Mesenchymal stem cell (in vitro differentiated cells and primary cell): ENCODE results near the gene MAML1.

ENCODE experiments used
- DNase-seq: peaks from one replicate; pipeline ENCODE4 v3.0.0-alpha.2; 2013
- H2AFZ ChIP-seq: one replicate; pipeline ENCODE4 v1.6.1; 2013; ENCODE audit warnings: low read depth, mild to moderate bottlenecking, control low read depth, inconsistent platforms, low read length, moderate library complexity
- H2AK5ac ChIP-seq: 2 replicates; pipeline ENCODE4 v1.6.1; 2013; ENCODE audit warnings: low read length, moderate library complexity, mild to moderate bottlenecking, inconsistent platforms; ENCODE audit not compliant: severe bottlenecking
- H2BK120ac ChIP-seq: one replicate; pipeline ENCODE4 v1.6.1; 2013; ENCODE audit warnings: low read depth, mild to moderate bottlenecking, inconsistent platforms, low read length, moderate library complexity
- H2BK12ac ChIP-seq, 2 experiments: one replicate each; pipeline ENCODE4 v1.6.1; 2013; ENCODE audit warnings: inconsistent platforms in 2 of 2, low read length in 2 of 2, mild to moderate bottlenecking in 2 of 2, moderate library complexity in 2 of 2, control low read depth in 1 of 2
- H2BK15ac ChIP-seq: one replicate; pipeline ENCODE4 v1.6.1; 2013; ENCODE audit warnings: mild to moderate bottlenecking, low read depth, inconsistent platforms; ENCODE audit not compliant: poor library complexity, severe bottlenecking
- H2BK5ac ChIP-seq: 2 replicates; pipeline ENCODE4 v1.6.1; 2013; ENCODE audit warnings: low read depth, mild to moderate bottlenecking, low read length, control low read depth, inconsistent platforms; ENCODE audit not compliant: poor library complexity, severe bottlenecking
- H3K14ac ChIP-seq, 2 experiments: one replicate each; pipeline ENCODE4 v1.6.1; 2013; ENCODE audit warnings: inconsistent platforms in 2 of 2, low read length in 2 of 2, control low read depth in 1 of 2, mild to moderate bottlenecking in 1 of 2, moderate library complexity in 1 of 2
- H3K18ac ChIP-seq, 2 experiments: one replicate each; pipeline ENCODE4 v1.6.1; 2013; ENCODE audit warnings: inconsistent platforms in 2 of 2, low read length in 2 of 2, control low read depth in 1 of 2, low read depth in 1 of 2, mild to moderate bottlenecking in 1 of 2
- H3K23ac ChIP-seq, 2 experiments: one replicate each; pipeline ENCODE4 v1.6.1; 2013; ENCODE audit warnings: inconsistent platforms in 2 of 2, low read length in 2 of 2, mild to moderate bottlenecking in 2 of 2, moderate library complexity in 2 of 2, control low read depth in 1 of 2
- H3K27ac ChIP-seq: 2 replicates; pipeline ENCODE4 v1.5.1; 2013; ENCODE audit warnings: mild to moderate bottlenecking, moderate library complexity, low read length, control low read depth, inconsistent platforms; ENCODE audit not compliant: poor library complexity, severe bottlenecking
- H3K27me3 ChIP-seq, 2 experiments: 2 replicates each; pipeline versions ENCODE4 v1.6.1 to v1.7.0; 2013; ENCODE audit warnings: low read length in 2 of 2, mild to moderate bottlenecking in 2 of 2, moderate library complexity in 2 of 2, control low read depth in 1 of 2, inconsistent platforms in 1 of 2; ENCODE audit not compliant: control insufficient read depth in 1 of 2, insufficient read depth in 1 of 2
- H3K36me3 ChIP-seq, 2 experiments: 2 replicates each; pipeline versions ENCODE4 v1.6.1 to v1.7.0; 2013; ENCODE audit warnings: low read length in 2 of 2, control low read depth in 1 of 2, inconsistent platforms in 1 of 2, low read depth in 1 of 2, mild to moderate bottlenecking in 1 of 2; ENCODE audit not compliant: insufficient read depth in 2 of 2, control insufficient read depth in 1 of 2
- H3K4ac ChIP-seq, 2 experiments: one replicate each; pipeline ENCODE4 v1.6.1; 2013; ENCODE audit warnings: inconsistent platforms in 2 of 2, low read length in 2 of 2, mild to moderate bottlenecking in 2 of 2, moderate library complexity in 2 of 2, control low read depth in 1 of 2, low read depth in 1 of 2
- H3K4me1 ChIP-seq: 2 replicates; pipeline ENCODE4 v1.6.1; 2013; ENCODE audit warnings: low read depth, low read length, control low read depth; ENCODE audit not compliant: control insufficient read depth, insufficient read depth
- H3K4me2 ChIP-seq: 2 replicates; pipeline ENCODE4 v1.6.1; 2013; ENCODE audit warnings: low read length, mild to moderate bottlenecking, inconsistent platforms; ENCODE audit not compliant: poor library complexity, severe bottlenecking
- H3K4me3 ChIP-seq, 2 experiments: 2 replicates each; pipeline versions ENCODE4 v1.5.1 to v1.7.0; 2013; ENCODE audit warnings: low read length in 2 of 2, mild to moderate bottlenecking in 2 of 2, control low read depth in 1 of 2, low read depth in 1 of 2; ENCODE audit not compliant: insufficient read depth in 1 of 2
- H3K79me1 ChIP-seq: replicated peaks from 2 replicates; pipeline ENCODE4 v1.6.1; 2013; ENCODE audit warnings: mild to moderate bottlenecking, control low read depth, low read length, inconsistent platforms; ENCODE audit not compliant: poor library complexity, severe bottlenecking
- H3K9ac ChIP-seq: 2 replicates; pipeline ENCODE4 v1.7.0; 2013; ENCODE audit warnings: mild to moderate bottlenecking, low read length, moderate library complexity
- H3K9me3 ChIP-seq: 2 replicates; pipeline ENCODE4 v1.7.0; 2013; ENCODE audit warnings: mild to moderate bottlenecking, low read length; ENCODE audit not compliant: control insufficient read depth
- H4K8ac ChIP-seq: one replicate; pipeline ENCODE4 v1.6.1; 2013; ENCODE audit warnings: inconsistent platforms, mild to moderate bottlenecking, low read length, moderate library complexity
- H4K91ac ChIP-seq: one replicate; pipeline ENCODE4 v1.6.1; 2013; ENCODE audit warnings: mild to moderate bottlenecking, low read length, inconsistent platforms
- WGBS: methylation state at CpG from one replicate; pipeline ENCODE4 v1.1.7; 2013; ENCODE audit warnings: mixed read lengths; 5-methylcytosine and 5-hydroxymethylcytosine counted together

The MAML1 gene

DNA sequence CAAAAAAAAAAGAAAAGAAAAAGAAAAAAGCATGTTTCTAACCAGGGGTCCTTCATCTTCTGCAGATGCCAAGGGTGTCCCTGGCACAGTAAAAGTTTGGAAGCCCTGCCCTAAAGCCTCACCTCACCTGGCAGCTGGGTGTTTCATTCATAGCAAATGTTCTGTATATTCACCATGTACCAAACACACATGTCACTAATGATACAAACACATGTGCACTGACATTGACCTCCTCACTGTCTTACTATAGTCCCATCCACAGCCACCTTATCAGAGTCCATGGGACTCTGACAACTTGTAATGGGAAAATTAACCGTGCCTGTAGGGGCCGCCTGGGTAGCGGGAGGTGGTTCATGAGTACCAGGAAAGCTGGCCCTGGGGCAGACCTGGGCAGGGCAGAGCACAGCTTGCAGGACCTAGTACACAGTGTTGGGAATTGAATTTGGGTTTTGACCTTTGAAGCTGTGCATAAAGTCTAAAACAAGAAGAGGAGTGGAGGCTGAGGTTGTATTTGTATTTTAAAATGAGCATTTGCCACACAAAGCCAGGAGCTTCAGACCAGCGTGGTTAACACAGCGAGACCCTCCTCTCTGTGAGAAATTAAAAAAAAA, 80.5 kb downstream of the MAML1 start:
- Histone ChIP-seq H3K9me3 (no peaks in the 10 kb centered on the region), H2BK12ac (no peak overlapping the region), H3K18ac (no peak overlapping the region), H3K4me3 (no peak overlapping the region), H2BK120ac (no peak overlapping the region), H2AFZ (no peak overlapping the region), H3K23ac (no peak overlapping the region), H3K4me1 (peaks cover 14% of the 10 kb centered on the region), H3K4me2 (no peak overlapping the region), H2BK5ac (no peak overlapping the region), H2AK5ac (no peak overlapping the region), H4K8ac (no peak overlapping the region), H3K27ac (no peak overlapping the region), H3K14ac (no peak overlapping the region), H3K4ac (no peak overlapping the region), H3K9ac (no peak overlapping the region), H3K36me3 (peaks cover 31 to 33% of the 10 kb centered on the region in 2 experiments), H2BK15ac (no peak overlapping the region), H4K91ac (no peak overlapping the region), H3K79me1 (peaks cover 30% of the 10 kb centered on the region), H3K27me3 (no peaks in the 10 kb centered on the region)
- WGBS: 88% methylated on average over 5 of the region's 5 CpGs
- no peak for DNase-seq

DNA sequence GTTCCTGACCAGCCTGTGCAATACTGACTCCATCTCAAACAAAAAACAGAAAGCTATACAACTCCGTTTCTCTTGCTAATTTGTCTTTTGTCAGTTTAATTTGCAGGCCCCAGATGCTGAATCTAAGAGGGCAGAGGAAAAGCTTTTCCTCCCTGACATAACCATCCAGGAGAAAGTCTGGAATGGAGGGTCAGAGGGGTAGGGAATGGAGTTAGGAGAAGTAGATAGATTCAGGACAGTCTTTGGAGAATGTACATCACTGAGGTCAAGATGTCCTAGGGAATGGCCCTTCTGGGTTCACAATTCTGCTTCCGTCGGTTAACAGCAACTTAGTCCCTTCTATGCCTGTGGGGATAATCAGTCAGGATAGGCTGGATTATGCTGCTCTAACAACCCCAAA, 81.5 kb downstream of the MAML1 start:
- H3K18ac ChIP-seq: no peak overlapping the region
- no peak overlapping the region for H2BK120ac ChIP-seq
- peaks cover 21% of the 10 kb centered on the region for H3K4me1 ChIP-seq
- no peak overlapping the region for H3K4me2 ChIP-seq
- no peak for DNase-seq
- no peaks in the 10 kb centered on the region for H3K27me3 ChIP-seq
- peaks cover 34% of the 10 kb centered on the region for H3K79me1 ChIP-seq
- no peak overlapping the region for H3K9ac ChIP-seq
- H3K4me3 ChIP-seq: no peak overlapping the region
- no peaks in the 10 kb centered on the region for H3K9me3 ChIP-seq
- peaks cover 31 to 33% of the 10 kb centered on the region in 2 experiments for H3K36me3 ChIP-seq
- no peak overlapping the region for H2BK15ac ChIP-seq
- H2AK5ac ChIP-seq: no peak overlapping the region
- no peak overlapping the region for H4K8ac ChIP-seq
- no peak overlapping the region for H2BK12ac ChIP-seq
- H3K14ac ChIP-seq: no peak overlapping the region
- 90% methylated on average over 3 of the region's 3 CpGs for WGBS
- no peak overlapping the region for H2BK5ac ChIP-seq
- H2AFZ ChIP-seq: no peak overlapping the region
- H4K91ac ChIP-seq: no peak overlapping the region
- H3K4ac ChIP-seq: no peak overlapping the region
- no peak overlapping the region for H3K27ac ChIP-seq
- H3K23ac ChIP-seq: no peak overlapping the region

DNA sequence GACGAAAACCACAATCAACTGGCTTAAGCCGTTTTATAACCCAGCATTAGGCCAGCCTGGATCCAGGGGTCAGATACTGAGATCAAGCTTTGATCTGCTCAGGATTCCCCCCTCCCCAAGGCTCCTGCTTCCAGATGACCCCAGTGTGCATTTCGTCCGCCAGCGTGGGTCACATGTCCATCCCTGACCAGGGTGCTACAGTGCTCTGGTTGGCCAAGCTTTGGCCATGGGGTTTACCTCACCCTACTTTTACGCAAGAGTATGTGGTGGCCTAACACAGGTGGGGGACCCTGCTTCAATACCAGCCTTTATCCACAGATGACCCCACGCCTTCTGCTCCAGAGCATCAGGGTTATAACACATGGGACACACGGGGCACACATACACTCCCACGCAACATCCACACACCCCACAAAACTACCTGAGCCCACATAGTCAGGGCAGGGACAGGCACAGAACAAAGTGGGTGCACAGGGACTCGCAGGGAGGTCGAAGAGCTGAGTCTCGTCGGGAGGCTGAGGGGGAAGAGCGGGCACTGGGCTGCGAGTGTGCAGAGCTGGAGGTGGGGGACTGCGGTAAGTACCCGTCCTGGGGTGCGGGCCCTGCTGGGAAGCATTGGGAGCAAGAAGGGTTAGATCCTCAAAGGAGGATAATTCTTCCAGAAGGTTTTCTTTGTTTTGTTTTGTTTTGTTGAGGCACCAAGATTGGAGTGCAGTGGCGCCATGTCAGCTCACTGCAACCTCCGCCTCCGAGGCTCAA, 83.0 kb downstream of the MAML1 start:
- H2BK12ac ChIP-seq: no peak overlapping the region
- H2BK120ac ChIP-seq: no peak overlapping the region
- no peak overlapping the region for H2AFZ ChIP-seq
- H4K8ac ChIP-seq: no peak overlapping the region
- no peak overlapping the region for H2BK15ac ChIP-seq
- no peak overlapping the region for H3K18ac ChIP-seq
- H3K9me3 ChIP-seq: no peaks in the 10 kb centered on the region
- peak overlapping the region; percentile 24 for H2AK5ac ChIP-seq
- peaks cover 39% of the 10 kb centered on the region for H3K79me1 ChIP-seq
- H2BK5ac ChIP-seq: no peak overlapping the region
- WGBS: 96% methylated on average over 21 of the region's 21 CpGs
- H3K23ac ChIP-seq: no peak overlapping the region
- no peak overlapping the region for H3K9ac ChIP-seq
- no peak for DNase-seq
- H4K91ac ChIP-seq: peak overlapping the region; percentile 10
- no peak overlapping the region for H3K4ac ChIP-seq
- H3K4me1 ChIP-seq: peaks cover 36% of the 10 kb centered on the region
- H3K27ac ChIP-seq: no peak overlapping the region
- H3K27me3 ChIP-seq: no peaks in the 10 kb centered on the region
- H3K4me3 ChIP-seq: no peak overlapping the region
- no peak overlapping the region for H3K4me2 ChIP-seq
- H3K36me3 ChIP-seq: peaks cover 31 to 33% of the 10 kb centered on the region in 2 experiments
- H3K14ac ChIP-seq: no peak overlapping the region

DNA sequence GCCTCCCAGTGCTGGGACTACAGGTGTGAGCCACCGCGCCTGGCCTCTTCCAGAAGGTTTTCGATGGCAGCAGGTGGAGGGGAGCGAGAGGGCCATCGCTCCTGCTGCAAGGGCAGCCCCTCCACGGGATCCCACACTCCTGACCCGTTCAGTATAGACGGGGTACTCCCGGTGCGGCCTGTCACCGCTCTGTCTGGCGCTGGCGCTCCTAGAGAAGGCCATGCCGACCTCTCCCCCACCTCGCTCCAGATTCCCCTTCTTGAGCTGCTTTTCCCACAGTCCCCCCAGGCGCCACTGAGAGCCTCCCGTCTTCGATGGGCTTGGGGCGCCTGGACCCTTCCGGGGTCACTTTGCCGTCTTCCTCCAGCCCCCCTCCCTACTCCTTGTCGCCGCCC, 83.8 kb downstream of the MAML1 start:
- Histone ChIP-seq H3K4me1 (peaks cover 36% of the 10 kb centered on the region), H3K4me2 (peak overlapping the region; percentile 67), H3K18ac (peak overlapping the region; percentile 40 to 88), H2AFZ (peak overlapping the region; percentile 56), H2BK5ac (no peak overlapping the region), H3K36me3 (peaks cover 28 to 30% of the 10 kb centered on the region in 2 experiments), H2BK120ac (peak overlapping the region; percentile 86), H3K14ac (no peak overlapping the region), H3K4ac (peak overlapping the region; percentile 15 to 92), H3K9ac (peak overlapping the region; percentile 69), H3K27me3 (no peaks in the 10 kb centered on the region), H3K23ac (no peak overlapping the region), H3K79me1 (peaks cover 34% of the 10 kb centered on the region), H4K91ac (peak overlapping the region; percentile 64), H2BK15ac (peak overlapping the region; percentile 39), H3K27ac (no peak overlapping the region), H4K8ac (peak overlapping the region; percentile 74), H3K9me3 (no peaks in the 10 kb centered on the region), H3K4me3 (peak overlapping the region in 1 of 2 experiments; percentile 44), H2AK5ac (peak overlapping the region; percentile 3), H2BK12ac (peak overlapping the region in 1 of 2 experiments; percentile 64)
- 63% methylated on average over 22 of the region's 23 CpGs for WGBS
- DNase-seq: no peak
